Neural progenitor cell (in vitro differentiated cells): ENCODE data around the gene SLC27A5. TPM values are rescaled to one million over a fixed set of nuclear protein-coding genes. Genes with fewer than 3 reads are reported as not detected.

Experiments used
- DNase-seq: peaks from one replicate; pipeline ENCODE4 v3.0.0-alpha.2; 2016; ENCODE audit warnings: low spot score
- H2AFZ ChIP-seq: fragments of 200-600 bp; sonication (generic); replicated peaks from 2 replicates; pipeline ENCODE4 v1.6.1; 2016; ENCODE audit warnings: antibody characterized with exemption
- H3F3A ChIP-seq: fragments of 200-600 bp; sonication (generic); 2 replicates; pipeline ENCODE4 v1.6.1; 2016; ENCODE audit warnings: antibody characterized with exemption, low read depth
- H3K27ac ChIP-seq: fragments of 200-600 bp; sonication (generic); 2 replicates; pipeline ENCODE4 v1.5.1; 2016; ENCODE audit warnings: mild to moderate bottlenecking
- H3K27me3 ChIP-seq: fragments of 200-600 bp; sonication (generic); 2 replicates; pipeline ENCODE4 v1.6.1; 2016; ENCODE audit warnings: mild to moderate bottlenecking, moderate library complexity
- H3K36me3 ChIP-seq: fragments of 200-600 bp; sonication (generic); 2 replicates; pipeline ENCODE4 v1.5.1; 2016
- H3K4me1 ChIP-seq: fragments of 200-600 bp; sonication (generic); 2 replicates; pipeline ENCODE4 v1.6.1; 2016; ENCODE audit warnings: mixed run types
- H3K4me2 ChIP-seq: fragments of 200-600 bp; sonication (generic); 2 replicates; pipeline ENCODE4 v1.6.1; 2016
- H3K4me3 ChIP-seq: fragments of 200-600 bp; sonication (generic); 2 replicates; pipeline ENCODE4 v1.5.1; 2016
- H3K79me2 ChIP-seq: fragments of 200-600 bp; sonication (generic); 2 replicates; pipeline ENCODE4 v1.6.1; 2016; ENCODE audit warnings: low read depth
- H3K9ac ChIP-seq: fragments of 200-600 bp; sonication (generic); 2 replicates; pipeline ENCODE4 v1.6.1; 2016
- H3K9me3 ChIP-seq: fragments of 200-600 bp; sonication (generic); 2 replicates; pipeline ENCODE4 v1.5.1; 2016; ENCODE audit warnings: low read depth
- H4K20me1 ChIP-seq: fragments of 200-600 bp; sonication (generic); 2 replicates; pipeline ENCODE4 v1.6.1; 2016; ENCODE audit warnings: low read depth
- H3K27ac Mint-ChIP-seq: 3 replicates; pipeline ENCODE4 v1.8.0; 2021; ENCODE audit warnings: mixed read lengths
- H3K27me3 Mint-ChIP-seq: 2 replicates; pipeline ENCODE4 v1.8.0; 2022; ENCODE audit warnings: low read depth, mild to moderate bottlenecking, inconsistent platforms, moderate library complexity, mixed read lengths; ENCODE audit not compliant: insufficient read depth
- H3K36me3 Mint-ChIP-seq: 3 replicates; pipeline ENCODE4 v1.8.0; 2021; ENCODE audit warnings: mixed read lengths
- H3K4me1 Mint-ChIP-seq: 3 replicates; pipeline ENCODE4 v1.8.0; 2021; ENCODE audit warnings: mixed read lengths
- H3K4me3 Mint-ChIP-seq: 3 replicates; pipeline ENCODE4 v1.8.0; 2021; ENCODE audit warnings: mild to moderate bottlenecking, moderate library complexity, mixed read lengths
- H3K9me3 Mint-ChIP-seq: 3 replicates; pipeline ENCODE4 v1.8.0; 2020; ENCODE audit warnings: mixed read lengths
- EZH2 ChIP-seq: fragments of 200-600 bp; sonication (generic); IDR thresholded peaks from 2 replicates; pipeline ENCODE4 v1.6.1; 2017; ENCODE audit warnings: antibody characterized with exemption, mild to moderate bottlenecking, moderate library complexity
- EZH2phosphoT487 ChIP-seq: fragments of 200-600 bp; sonication (generic); IDR thresholded peaks from 2 replicates; pipeline ENCODE4 v1.6.1; 2017; ENCODE audit warnings: antibody characterized with exemption
- total RNA-seq: library from RNA; depleted of rRNA; stranded (reverse); fragments of >200 nt; gene quantifications from 2 replicates; pipeline ENCODE4 v1.2.3, GENCODE V29; 2015; ENCODE audit warnings: low replicate concordance
- TF ChIP-seq, protein P1 (sequence below): fragments of 200-600 bp; sonication (generic); IDR thresholded peaks from 2 replicates; pipeline ENCODE4 v1.5.1; 2017; ENCODE audit warnings: antibody characterized with exemption, mild to moderate bottlenecking

SLC27A5 gene
- total RNA-seq, 1 donor from 2014 or later = 17.1 TPM

DNA sequence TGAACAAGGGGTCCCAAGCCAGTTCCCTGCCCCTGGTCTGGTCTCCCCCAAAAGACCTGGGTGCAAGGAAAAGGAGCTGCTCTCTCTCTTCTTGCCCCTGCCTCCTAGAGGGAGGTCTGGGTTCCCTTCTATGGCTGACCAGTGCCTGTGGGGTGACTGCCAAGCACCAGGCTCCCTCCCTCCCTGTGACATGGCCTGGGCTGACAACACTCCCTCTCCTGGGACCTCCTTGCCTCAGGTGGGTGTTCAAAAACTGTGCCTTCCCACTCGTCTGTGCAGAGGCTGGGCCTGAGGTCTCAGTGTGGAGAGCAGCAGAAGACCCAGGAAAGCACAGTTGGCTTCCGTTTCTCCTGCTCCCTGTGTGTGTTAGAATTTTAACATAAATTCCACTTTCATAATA, 31.0 kb downstream of the SLC27A5 start:
- Histone ChIP-seq H3K9ac (no peak overlapping the region), H3K36me3 (no peaks in the 10 kb centered on the region), H3K4me3 (no peak overlapping the region), H3K4me1 (peaks cover 6% of the 10 kb centered on the region), H3F3A (peaks cover 11% of the 10 kb centered on the region), H4K20me1 (no peaks in the 10 kb centered on the region), H2AFZ (no peak overlapping the region), H3K27ac (no peak overlapping the region), H3K9me3 (no peaks in the 10 kb centered on the region), H3K4me2 (no peak overlapping the region), H3K27me3 (no peaks in the 10 kb centered on the region), H3K79me2 (no peaks in the 10 kb centered on the region)
- Mint-ChIP-seq H3K4me1 (peaks cover 6% of the 10 kb centered on the region), H3K27ac (no peak overlapping the region), H3K27me3 (peaks cover 2% of the 10 kb centered on the region), H3K4me3 (no peak overlapping the region), H3K36me3 (peaks cover 8% of the 10 kb centered on the region), H3K9me3 (no peaks in the 10 kb centered on the region)
- TF ChIP-seq EZH2 (no peak), EZH2phosphoT487 (no peak)
- TF ChIP-seq, protein P1, sequence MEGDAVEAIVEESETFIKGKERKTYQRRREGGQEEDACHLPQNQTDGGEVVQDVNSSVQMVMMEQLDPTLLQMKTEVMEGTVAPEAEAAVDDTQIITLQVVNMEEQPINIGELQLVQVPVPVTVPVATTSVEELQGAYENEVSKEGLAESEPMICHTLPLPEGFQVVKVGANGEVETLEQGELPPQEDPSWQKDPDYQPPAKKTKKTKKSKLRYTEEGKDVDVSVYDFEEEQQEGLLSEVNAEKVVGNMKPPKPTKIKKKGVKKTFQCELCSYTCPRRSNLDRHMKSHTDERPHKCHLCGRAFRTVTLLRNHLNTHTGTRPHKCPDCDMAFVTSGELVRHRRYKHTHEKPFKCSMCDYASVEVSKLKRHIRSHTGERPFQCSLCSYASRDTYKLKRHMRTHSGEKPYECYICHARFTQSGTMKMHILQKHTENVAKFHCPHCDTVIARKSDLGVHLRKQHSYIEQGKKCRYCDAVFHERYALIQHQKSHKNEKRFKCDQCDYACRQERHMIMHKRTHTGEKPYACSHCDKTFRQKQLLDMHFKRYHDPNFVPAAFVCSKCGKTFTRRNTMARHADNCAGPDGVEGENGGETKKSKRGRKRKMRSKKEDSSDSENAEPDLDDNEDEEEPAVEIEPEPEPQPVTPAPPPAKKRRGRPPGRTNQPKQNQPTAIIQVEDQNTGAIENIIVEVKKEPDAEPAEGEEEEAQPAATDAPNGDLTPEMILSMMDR = no peak
- no peak for DNase-seq

DNA sequence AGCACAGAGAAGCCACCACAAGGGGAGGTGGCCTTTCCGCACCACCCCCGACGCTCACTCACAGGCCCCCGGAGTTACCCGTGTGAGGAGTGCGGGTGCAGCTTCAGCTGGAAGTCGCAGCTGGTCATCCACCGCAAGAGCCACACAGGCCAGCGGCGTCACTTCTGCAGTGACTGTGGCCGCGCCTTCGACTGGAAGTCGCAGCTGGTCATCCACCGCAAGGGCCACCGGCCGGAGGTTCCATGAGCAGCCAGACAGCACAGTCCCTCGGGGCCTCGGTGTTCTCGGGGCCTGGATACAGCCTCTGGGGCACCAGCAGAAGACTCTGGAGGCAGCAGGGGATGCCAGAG, 31.3 kb downstream of the SLC27A5 start:
- peaks cover 6% of the 10 kb centered on the region for H3K4me1 ChIP-seq
- H3K36me3 ChIP-seq = no peaks in the 10 kb centered on the region
- H3K4me3 Mint-ChIP-seq = no peak overlapping the region
- H3K9me3 ChIP-seq = no peaks in the 10 kb centered on the region
- no peak overlapping the region for H3K4me2 ChIP-seq
- no peaks in the 10 kb centered on the region for H3K9me3 Mint-ChIP-seq
- H3K4me1 Mint-ChIP-seq = peaks cover 6% of the 10 kb centered on the region
- TF ChIP-seq EZH2phosphoT487 = no peak
- TF ChIP-seq EZH2 = no peak
- TF ChIP-seq, protein P1 = no peak
- peaks cover 5% of the 10 kb centered on the region for H3K27me3 Mint-ChIP-seq
- H3K27ac ChIP-seq = no peak overlapping the region
- H3F3A ChIP-seq = peaks cover 15% of the 10 kb centered on the region
- DNase-seq = no peak
- H3K9ac ChIP-seq = no peak overlapping the region
- peaks cover 8% of the 10 kb centered on the region for H3K36me3 Mint-ChIP-seq
- H3K27ac Mint-ChIP-seq = no peak overlapping the region
- no peak overlapping the region for H2AFZ ChIP-seq
- no peaks in the 10 kb centered on the region for H4K20me1 ChIP-seq
- H3K79me2 ChIP-seq = no peaks in the 10 kb centered on the region
- H3K27me3 ChIP-seq = no peaks in the 10 kb centered on the region
- no peak overlapping the region for H3K4me3 ChIP-seq

DNA sequence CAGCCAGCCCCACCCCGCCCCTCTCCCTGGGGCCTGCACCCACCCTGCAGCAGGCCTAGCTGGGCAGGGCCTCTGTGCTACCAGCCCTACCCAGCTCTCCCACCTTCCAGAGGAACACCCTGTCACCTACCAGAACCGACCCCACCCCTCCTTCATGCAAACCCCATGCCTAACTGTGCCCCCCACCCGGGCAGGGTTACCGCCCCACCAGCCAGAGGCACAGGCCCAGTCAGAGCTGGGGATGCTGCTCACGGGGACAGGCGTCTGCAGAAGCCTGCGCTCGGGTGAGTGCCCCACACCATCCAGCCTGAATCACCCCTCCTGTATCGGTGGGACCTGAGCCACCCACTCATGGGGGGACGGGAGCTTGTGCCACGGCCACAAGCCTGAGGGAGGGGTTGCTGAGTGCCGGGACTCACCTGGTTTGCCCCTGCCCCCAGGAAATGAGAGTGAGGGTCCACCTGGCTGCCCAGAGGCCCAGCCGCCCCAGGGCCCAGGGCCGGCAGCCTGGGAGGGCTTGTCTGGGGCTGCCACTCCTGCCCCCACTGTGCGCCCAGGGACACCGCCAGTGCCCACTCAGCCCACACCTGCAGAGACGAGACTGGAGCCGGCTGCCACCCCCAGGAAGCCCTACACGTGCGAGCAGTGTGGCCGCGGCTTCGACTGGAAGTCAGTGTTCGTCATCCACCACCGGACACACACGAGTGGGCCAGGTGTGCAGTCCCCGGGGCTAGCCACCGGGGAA, 31.9 kb downstream of the SLC27A5 start:
- Histone ChIP-seq H3K79me2 (no peaks in the 10 kb centered on the region), H2AFZ (no peak overlapping the region), H3K9me3 (no peaks in the 10 kb centered on the region), H3K4me1 (peaks cover 9% of the 10 kb centered on the region), H3K27ac (no peak overlapping the region), H4K20me1 (no peaks in the 10 kb centered on the region), H3K27me3 (no peaks in the 10 kb centered on the region), H3K36me3 (no peaks in the 10 kb centered on the region), H3K9ac (no peak overlapping the region), H3F3A (peaks cover 20% of the 10 kb centered on the region), H3K4me3 (no peak overlapping the region), H3K4me2 (no peak overlapping the region)
- Mint-ChIP-seq H3K4me1 (peaks cover 10% of the 10 kb centered on the region), H3K9me3 (no peaks in the 10 kb centered on the region), H3K4me3 (no peak overlapping the region), H3K27ac (no peak overlapping the region), H3K27me3 (peaks cover 5% of the 10 kb centered on the region), H3K36me3 (peaks cover 8% of the 10 kb centered on the region)
- TF ChIP-seq EZH2phosphoT487 = no peak
- no peak for TF ChIP-seq EZH2
- TF ChIP-seq, protein P1 = no peak
- no peak for DNase-seq
